Embryonic facial prominence (tissue), 1 donor: Measurements from ENCODE around the gene PMIS2.
"Not testable (repeated sequence)": the region's sequence is repeated elsewhere in the genome, so short reads cannot be mapped to it uniquely, and the experiment has no call there.

Experiments used
- DNase-seq: peaks from one replicate; pipeline ENCODE4 v3.0.0-alpha.2; 2016; ENCODE audit errors: extremely low spot score

The PMIS2 gene

DNA sequence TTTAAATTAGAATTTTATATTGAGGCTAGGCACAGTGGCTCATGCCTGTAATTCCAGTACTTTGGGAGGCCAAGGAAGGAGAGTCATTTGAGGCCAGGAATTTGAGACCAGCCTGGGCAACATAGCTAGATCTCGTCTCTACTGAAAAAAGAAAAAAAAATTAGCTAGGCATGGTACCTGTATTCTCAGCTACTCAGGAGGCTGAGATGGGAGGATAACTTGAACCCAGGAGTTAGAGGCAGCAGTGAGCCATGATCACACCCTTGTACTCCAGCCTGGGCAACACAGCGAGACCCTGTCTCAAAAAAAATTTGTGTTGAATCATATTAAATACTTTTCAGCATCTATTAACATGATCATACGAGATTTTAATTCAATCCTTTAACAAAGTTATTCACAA lies 4.9 kb downstream of the PMIS2 start:
- no peak for DNase-seq

DNA sequence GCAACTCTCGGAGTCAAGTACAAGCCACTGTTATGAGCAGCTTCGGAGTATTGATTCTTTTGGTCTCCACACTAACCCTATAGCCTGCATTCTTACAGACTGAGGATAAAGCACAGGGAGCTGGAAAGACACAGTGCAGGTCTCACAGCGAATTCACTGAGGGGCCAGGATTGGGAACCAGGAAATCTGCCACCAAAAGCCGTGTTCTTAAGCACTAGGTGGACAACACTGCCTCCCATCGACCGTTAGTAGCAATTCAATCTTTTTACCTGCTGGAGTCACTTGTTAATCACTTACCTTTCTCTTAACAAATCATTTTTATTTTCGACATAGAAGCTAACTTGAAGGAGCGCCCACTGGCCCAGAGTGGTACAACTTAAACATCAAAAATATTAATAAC lies 6.3 kb downstream of the PMIS2 start:
- no peak for DNase-seq

DNA sequence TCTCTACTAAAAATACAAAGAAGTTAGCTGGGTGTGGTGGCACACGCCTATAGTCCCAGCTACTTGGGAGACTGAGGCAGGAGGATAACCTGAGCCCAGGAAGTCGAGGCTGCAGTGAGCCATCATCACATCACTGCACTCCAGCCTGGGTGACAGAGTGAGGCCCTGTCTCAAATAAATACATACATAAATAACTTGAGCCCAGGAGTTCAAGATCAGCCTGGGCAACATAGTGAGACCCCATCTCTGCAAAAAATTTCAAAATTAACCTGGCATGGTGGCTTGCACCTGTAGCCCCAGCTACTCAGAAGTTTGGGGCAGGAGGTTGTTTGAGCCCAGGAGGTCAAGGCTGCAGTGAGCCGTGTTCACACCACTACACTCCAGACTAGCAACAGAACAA lies 9.1 kb downstream of the PMIS2 start:
- not testable (repeated sequence) for DNase-seq

DNA sequence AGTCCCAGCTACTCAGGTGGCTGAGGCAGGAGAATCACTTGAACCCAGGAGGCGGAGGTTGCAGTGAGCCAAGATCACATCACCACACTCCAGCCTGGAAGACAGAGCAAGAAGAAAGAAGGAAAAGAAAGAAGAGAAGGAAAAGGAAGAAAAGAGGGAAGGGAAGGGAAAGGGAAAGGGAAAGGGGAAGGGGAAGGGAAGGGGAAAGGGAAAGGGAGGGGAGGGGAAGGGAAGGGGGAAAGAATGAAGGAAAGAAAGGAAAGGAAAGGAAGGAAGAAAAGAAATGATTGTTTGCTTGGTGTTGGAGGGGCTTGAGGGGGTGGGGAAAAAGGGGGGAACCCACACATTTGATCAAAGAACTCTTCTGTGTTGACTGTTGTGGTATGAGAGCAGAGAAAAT lies 10.0 kb downstream of the PMIS2 start:
- no peak for DNase-seq

DNA sequence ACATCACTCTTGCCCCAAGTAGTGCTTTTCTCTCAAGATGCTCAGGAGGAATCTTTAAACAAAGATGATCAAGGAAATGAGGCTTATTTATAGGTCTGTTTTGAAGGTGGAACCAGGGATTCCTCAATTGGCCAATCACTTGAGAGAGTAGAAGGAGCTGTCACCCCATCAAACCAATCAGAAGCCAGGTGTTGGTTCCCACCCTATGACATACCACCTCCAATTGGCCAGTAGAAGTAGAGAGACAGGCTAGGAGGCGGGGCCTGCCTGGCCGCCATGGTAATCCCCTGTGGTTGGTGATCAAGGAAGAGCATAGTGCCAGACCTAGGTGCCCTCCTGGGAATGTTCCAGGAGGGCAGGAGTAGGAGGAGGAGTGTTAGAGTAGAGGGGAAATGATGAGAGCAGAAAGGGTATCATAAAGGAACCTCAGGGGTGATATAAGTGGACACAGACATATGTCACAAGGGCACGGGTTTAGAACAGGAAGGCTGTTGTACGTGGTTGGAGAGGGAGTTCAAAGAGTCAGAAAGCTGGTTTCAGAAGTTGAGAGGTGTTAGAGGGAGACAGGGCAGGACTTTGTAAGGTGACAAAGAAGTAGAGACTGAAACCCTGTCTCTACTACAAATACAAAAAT lies 10.5 kb downstream of the PMIS2 start:
- DNase-seq, result no peak

DNA sequence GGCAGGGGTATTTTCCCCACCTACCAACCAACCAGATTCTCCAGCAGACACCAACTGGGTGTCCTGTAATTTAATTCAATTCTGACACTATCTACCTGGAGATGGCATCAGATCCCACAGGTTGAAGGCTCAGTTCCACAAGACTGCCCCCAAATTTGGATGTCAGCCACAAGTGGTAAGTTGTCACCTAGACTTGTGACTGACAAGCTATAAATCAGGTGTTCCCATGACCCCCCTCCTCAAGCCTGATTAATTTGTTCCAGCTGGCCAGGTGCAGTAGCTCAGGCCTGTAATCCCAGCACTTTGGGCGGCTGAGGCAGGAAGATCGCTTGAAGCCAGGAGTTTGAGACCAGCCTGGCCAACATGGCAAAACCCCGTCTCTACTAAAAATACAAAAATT lies 16.0 kb downstream of the PMIS2 start:
- DNase-seq, result no peak

DNA sequence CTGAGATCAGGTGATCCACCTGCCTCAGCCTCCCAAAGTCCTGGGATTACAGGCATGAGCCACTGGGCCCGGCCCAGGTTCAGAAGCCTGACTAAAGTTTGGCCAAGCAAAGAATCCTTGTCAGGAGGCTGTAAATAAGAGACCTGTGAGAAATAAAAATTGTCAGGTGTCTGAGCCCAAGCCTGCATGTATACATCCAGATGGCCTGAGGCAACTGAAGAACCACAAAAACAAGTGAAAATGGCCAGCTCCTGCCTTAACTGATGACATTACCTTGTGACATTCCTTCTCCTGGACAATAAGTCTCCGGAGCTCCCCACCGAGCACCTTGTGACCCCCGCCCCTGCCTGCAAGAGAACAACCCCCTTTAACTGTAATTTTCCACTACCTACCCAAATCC lies 18.5 kb downstream of the PMIS2 start:
- DNase-seq, result not testable (repeated sequence)

DNA sequence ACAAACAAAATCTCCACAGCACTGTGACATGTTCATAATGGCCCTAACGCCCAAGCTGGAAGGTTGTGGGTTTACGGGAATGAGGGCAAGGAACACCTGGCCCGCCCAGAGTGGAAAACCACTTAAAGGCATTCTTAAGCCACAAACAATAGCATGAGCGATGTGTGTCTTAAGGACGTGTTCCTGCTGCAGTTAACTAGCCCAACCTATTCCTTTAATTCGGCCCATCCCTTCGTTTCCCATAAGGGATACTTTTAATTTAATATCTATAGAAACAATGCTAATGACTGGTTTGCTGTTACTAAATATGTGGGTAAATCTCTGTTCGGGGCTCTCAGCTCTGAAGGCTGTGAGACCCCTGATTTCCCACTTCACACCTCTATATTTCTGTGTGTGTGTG lies 21.2 kb downstream of the PMIS2 start:
- DNase-seq, result not testable (repeated sequence)

DNA sequence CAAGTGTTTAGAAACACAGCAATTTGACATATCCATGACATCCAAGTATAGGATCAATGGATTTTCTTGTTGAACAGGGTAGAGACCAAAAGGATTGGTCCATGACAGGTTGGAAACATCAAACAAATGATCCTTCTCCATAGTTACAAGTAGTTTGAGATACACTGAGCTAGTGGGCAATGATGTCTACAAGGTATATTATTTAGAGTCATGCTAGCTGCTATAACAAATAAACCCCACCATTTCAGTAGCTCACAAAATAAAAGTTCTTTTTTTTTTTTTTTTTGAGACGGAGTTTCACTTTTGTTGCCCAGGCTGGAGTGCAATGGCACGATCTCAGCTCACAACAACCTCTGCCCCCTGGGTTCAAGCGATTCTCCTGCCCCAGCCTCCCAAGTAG lies 21.7 kb downstream of the PMIS2 start:
- DNase-seq, result no peak

DNA sequence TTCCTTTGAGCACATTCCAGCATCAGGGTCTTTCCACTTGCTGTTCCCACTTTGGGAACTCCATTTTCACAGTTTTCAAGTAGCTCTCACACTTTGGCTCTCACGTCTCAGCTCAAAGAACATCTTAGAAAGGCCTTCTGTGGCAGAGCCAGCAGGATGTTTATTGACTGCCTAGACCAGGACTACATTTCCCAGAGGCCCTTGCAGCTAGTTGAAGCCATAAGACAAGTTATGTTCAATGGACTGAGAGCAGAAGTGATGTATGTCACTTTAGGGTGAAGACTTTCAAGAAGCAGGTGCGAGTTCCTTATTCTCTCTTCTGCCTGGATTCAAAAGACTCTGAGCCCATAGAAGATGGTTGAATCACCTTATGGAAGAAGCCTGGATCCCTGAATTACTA lies 22.3 kb downstream of the PMIS2 start:
- no peak for DNase-seq

DNA sequence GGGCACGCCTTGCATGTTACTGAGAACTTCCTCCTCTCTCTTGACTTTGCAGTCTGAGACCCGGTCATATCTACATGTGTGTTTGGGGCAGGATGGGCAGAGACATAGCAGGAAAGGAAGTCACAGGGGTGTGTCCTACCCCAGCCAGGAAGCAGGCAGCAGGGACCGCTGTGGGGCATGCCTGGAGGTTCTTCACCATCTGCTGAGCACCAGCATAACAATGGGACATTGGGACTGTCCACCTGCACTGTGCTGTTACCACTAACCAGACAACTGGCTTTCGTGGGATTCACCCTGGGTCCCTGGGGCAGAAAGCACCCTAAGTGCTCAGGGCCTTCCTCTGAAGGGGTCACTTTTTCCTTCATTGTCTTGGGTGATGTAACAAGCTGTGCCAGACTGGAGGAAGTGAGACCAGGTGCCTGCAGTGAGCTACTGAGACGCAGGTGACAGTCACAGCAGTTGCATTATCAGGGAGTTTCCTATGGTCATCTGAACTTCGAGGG lies 23.9 kb downstream of the PMIS2 start:
- DNase-seq, result no peak

DNA sequence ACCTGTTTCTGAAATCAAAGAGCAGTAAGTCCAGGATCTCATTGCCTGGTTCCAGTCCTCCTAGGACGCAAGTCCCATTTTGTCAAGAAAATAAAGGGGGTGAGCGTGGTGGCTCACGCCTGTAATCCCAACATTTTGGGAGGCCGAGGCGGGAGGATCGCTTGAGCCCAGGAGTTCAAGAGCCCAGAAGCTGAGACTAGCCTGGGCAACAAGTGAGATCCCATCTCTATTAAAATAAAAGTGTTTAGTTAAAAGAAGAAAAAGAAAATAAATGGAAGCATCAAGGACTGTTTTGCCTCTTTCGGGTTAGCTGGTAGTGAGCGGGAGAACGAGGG lies 26.2 kb downstream of the PMIS2 start:
- no peak for DNase-seq

DNA sequence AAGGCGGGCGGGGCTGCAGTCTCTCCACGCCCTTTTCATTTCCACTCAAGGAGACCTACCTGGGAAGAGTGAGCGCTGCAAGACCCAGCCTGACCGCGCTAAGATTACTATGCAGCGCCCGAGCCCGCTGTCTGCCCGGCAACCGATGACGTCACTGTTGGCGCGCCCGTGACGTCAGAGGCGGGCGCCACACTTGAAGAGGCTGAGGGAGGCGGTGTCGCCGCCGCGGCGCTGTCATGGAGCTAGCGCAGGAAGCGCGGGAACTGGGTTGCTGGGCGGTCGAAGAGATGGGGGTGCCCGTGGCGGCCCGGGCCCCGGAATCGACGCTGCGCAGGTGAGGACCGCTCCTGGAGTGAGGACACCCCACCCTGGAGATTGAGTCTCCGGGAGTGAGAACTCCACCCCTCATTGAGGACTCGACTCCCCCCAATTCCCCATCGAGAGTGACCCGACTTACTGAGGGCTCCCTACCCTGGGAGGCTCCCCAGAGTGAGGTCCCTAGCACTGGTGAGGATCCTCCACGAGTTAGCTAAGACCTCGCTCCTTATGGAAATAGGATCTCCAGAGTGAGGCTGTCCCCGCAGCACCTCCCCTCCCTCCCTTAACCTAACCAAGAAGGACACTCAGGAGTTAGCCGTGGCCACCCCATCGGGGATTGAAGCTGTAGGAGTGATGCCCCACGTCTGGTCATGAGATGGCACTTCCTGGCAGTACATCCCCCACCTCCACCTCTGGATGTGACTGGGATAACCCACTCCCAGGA lies 26.8 kb downstream of the PMIS2 start, which contains the start of gene HAUS5:
HAUS5 (plus strand) TSS at position 177 of the 763 bp plus-strand sequence; CDS start at position 237, 60 bp downstream.
- DNase-seq, result peak; percentile 85

DNA sequence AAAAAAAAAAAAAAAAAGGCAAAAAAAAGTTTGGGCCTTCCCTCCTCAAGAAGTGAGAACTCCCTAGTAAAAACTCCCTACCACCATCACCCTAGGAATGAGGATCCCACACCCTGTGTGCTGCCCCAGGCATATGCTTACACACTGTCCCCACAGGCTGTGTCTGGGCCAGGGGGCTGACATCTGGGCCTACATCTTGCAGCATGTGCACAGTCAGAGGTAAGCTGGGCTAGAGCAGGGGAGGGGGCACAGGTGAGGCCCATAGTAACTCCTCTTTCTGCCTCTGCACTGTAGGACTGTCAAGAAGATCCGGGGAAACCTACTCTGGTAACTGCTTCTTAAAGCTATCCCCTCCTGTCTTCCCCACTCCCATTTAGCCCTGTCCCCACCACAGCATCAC lies 27.6 kb downstream of the PMIS2 start:
- DNase-seq, result no peak

DNA sequence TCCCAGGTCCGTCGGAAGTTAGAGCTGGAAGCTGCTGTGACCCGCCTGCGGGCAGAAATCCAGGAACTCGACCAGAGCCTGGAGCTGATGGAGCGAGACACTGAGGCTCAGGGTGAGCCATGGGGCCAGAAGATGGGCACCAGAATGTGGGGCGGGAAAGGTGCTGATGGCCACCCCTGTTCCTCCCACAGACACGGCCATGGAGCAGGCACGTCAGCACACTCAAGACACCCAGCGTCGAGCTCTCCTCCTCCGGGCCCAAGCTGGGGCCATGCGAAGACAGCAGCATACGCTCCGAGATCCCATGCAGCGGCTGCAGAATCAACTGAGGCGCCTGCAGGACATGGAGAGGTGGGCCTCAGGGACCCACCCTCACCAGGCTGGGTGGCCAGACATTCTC lies 29.1 kb downstream of the PMIS2 start:
- DNase-seq, result no peak

DNA sequence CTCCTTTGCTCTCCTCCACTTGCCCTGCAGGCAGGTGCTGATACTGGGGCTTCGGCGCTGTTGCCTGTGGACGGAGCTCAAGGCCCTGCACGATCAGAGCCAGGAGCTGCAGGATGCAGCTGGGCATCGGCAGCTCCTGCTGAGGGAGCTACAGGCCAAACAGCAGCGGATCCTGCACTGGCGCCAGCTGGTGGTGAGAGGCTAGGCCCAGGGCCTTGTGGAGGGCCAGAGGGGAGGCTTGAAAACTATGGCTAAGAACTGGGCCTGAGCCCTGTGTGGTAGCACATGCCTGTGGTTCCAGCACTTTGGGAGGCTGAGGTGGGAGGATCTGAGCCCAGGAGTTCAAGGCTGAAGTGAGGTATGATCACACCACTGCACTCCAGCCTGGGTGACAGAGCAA lies 32.9 kb downstream of the PMIS2 start:
- DNase-seq, result no peak

DNA sequence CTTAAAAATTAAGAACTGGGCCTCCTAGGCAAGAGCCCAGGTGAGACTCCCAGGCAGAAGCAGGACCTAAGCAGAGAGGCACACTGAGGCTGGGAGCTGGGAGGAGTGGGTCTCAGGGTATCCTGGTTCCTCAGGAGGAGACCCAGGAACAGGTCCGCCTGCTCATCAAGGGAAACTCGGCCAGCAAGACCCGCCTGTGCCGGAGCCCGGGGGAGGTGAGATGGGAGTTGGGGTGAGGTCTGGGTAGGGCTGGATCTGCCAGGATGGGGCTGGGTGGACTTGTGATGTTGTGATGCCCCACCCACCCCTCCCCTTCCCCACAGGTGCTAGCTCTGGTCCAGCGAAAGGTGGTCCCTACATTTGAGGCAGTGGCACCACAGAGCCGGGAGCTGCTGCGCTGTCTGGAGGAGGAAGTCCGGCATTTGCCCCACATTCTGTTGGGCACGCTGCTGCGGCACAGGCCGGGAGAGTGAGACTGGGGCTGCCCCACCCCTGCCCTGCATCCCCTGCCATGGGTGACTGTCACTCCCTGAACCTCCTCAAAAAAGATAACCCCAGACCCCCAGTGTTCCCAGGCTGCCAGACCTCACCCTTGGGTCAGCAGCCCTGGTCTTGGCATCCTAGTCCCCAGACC lies 33.4 kb downstream of the PMIS2 start:
- DNase-seq, result no peak

DNA sequence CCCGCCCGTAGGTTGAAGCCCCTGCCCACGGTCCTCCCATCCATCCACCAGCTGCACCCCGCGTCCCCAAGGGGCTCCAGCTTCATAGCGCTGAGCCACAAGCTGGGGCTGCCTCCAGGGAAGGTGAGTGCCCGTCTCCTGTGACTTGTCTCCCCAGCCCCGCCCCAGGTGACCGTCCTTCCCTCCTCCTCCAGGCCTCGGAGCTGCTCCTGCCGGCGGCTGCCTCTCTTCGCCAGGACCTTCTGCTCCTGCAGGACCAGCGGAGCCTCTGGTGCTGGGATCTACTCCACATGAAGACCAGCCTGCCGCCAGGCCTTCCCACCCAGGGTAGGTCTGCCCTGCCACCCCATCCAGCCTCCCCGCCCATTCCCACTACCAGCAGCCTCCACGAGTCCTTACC lies 34.0 kb downstream of the PMIS2 start:
- no peak for DNase-seq

DNA sequence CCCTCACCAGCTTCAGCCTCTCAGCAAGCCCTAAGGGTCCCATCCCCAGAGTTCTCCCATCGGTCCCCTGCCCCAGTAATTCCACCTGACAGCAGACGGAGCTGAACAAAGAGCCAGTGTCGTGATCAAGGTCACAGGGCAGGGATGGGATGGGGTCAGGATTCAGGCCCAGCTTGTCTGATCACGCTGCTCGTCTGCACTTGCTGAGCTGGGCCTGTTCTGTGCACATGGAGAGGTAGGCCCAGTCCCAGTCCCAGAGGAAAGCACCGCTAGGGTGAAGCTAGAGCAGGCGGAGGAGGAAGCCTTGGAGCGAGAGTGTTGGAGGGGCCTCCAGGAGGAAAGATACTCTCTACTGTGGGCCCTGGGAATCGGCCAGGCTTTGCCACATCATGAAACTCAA lies 35.7 kb downstream of the PMIS2 start:
- no peak for DNase-seq

DNA sequence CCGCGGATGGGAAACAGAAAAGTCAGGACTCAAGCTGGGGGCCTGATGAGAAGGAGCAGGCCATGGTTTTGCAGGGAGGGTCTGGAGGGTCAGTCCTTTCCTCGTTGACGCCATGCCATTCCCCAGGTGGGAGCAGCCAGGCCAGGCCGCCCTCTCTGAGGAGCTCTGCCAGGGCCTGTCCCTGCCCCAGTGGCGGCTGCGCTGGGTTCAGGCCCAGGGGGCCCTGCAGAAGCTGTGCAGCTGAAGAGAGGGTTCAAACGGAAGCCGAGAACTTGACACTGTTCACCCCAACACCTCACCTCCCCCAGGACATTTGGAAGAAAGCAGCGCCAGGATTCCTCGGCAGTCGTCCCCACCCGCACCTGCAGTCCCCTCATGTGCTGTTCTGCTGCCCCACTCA lies 36.8 kb downstream of the PMIS2 start:
- no peak for DNase-seq

DNA sequence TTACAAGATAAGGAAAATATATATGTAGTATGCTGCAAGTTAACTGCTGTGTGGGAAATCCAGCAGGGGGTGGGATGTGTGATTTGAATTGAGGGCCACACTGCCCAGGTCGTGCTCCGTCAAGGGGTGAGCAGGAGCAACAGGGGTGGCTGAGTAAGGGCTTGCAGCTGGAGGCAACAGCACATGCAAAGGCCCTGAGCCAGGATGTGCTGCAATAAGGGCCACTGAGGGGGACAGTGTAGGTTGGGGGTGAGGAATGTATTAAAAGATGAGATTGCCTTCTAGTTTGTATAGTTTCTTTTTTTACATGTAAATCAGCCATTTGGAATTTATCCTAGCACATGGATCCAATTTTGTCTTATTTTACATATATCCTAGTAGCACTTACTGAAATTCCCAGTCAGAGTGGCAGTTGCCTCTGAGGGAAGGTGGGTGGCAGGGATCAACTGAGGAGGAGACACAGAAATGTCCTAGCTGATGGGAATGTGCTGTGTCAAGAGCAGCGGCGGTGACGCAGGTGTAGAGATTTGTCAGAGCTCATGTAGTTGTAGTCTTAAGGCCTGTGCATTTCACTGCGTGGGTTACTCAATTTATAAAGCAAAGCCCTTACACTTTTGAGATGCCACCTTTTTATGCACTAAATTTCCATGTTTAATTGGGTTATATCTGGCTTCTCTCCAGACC lies 37.5 kb downstream of the PMIS2 start:
- no peak for DNase-seq

DNA sequence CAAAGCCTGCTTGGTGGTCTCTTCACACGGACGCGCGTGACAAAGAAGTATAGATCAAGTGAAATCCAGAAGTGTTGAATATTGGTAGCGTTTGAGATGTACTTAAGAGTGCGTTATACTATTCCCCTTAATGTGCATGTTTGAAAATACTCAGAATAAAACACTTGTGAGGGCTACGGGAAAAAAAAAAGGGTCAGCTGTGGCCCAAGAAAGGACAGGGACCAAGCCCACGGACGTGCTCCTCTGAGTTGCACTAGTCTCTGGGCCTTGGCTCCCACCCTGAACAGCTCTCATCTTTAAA lies 42.2 kb downstream of the PMIS2 start:
- no peak for DNase-seq
